ENCODE results near the gene MYRIP. TPM values are rescaled to one million over a fixed set of nuclear protein-coding genes. Genes with fewer than 3 reads are reported as not detected.
A peak's percentile ranks its signal among the peaks of the same experiment; 100 is the strongest.

MYRIP gene
- total and polyA plus RNA-seq, 2 of the 4 experiments (the other 2 are of a cell fraction): not detected

DNA sequence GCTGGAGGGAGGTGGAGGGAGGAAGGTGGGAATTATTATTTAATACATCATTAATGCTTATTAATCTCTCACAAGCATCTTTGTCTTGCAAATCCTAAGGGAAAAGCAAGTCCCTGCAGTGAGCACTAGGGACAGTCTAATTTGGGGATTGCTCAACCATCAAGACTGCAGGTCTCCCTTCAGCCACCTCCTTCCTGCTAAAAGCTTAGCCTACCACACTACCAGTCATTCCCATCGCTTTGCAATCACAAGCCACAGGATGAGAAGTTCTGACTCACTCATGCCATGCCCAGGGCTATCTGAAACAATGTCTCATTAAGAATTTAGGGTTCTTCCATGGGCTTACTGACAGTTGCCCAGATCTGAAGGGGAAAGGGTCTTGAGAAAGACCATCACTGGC lies 449.1 kb downstream of the MYRIP start:
- BruUV-seq (replicated peaks): no TSS peak
- H3K4me2 ChIP-seq (ENCODE audit: low read depth, low read length): no peak overlapping the region

More for the DNA sequence above, 449.1 kb downstream of the MYRIP start:
- Histone ChIP-seq H2BK20ac (ENCODE audit: low read depth, low read length) (no peak overlapping the region), H3K9me3 (ENCODE audit: control insufficient read depth, insufficient read depth, low read length) (no peaks in the 10 kb centered on the region), H2AK5ac (ENCODE audit: low read depth, low read length) (no peak overlapping the region), H3K14ac (replicated peaks; ENCODE audit: low read depth, low read length) (no peak overlapping the region), H3K79me1 (ENCODE audit: low read depth in 1 of 2, low read length in 2 of 2) (no peaks in the 10 kb centered on the region), H3K4me1 (ENCODE audit: control insufficient read depth, insufficient read depth, low read length) (no peaks in the 10 kb centered on the region), H3K56ac (ENCODE audit: extremely low read depth, insufficient read depth, low read length) (no peak overlapping the region), H3K9me1 (ENCODE audit: insufficient read depth, low read length) (no peaks in the 10 kb centered on the region), H2AK9ac (replicated peaks; ENCODE audit: low read depth, low read length, poor library complexity) (no peak overlapping the region), H3K4me3 (ENCODE audit: insufficient read depth, low read depth, low read length) (no peak overlapping the region), H3K27me3 (ENCODE audit: control insufficient read depth, insufficient read depth, low read length) (no peaks in the 10 kb centered on the region), H3K9ac (ENCODE audit: low read depth, low read length) (no peak overlapping the region), H3K23ac (ENCODE audit: low read depth, low read length) (no peak overlapping the region), H2BK120ac (ENCODE audit: low read depth, low read length) (no peak overlapping the region), H2AFZ (replicated peaks; ENCODE audit: low read length, poor library complexity) (no peak overlapping the region), H4K91ac (ENCODE audit: insufficient read depth, low read depth, low read length) (no peak overlapping the region), H2BK15ac (ENCODE audit: low read depth, low read length) (no peak overlapping the region), H2BK5ac (ENCODE audit: low read depth, low read length, poor library complexity, severe bottlenecking) (no peak overlapping the region), H3K18ac (ENCODE audit: low read depth, low read length) (no peak overlapping the region), H4K5ac (ENCODE audit: low read depth, low read length) (no peak overlapping the region), H3K4ac (ENCODE audit: low read depth, low read length) (no peak overlapping the region), H3K36me3 (ENCODE audit: control insufficient read depth, insufficient read depth, low read length) (no peaks in the 10 kb centered on the region), H4K8ac (ENCODE audit: low read depth in 2 of 2, low read length in 2 of 2) (no peak overlapping the region), H3K27ac (ENCODE audit: insufficient read depth, low read length) (no peak overlapping the region), H4K20me1 (ENCODE audit: insufficient read depth, low read length) (no peaks in the 10 kb centered on the region)
- WGBS, 2 experiments (ENCODE audit: extremely low coverage in 2 of 2, insufficient read length in 1 of 2): no CpG with 5 or more reads among the region's 1 CpG
- ATAC-seq (ENCODE audit: low read depth) (no peak), DNase-seq (peak; percentile 2)
- dilution Hi-C loops (cut with HindIII; ENCODE audit: low sequenced_read_pairs, unreplicated experiment) (no loop called here), intact Hi-C loops (cut with micrococcal nuclease) (no loop called here), in situ Hi-C loops (cut with MboI; ENCODE audit: low sequenced_read_pairs) (no loop called here)
- CTCF ChIA-PET: no interaction called here
- TF ChIP-seq, protein P1, sequence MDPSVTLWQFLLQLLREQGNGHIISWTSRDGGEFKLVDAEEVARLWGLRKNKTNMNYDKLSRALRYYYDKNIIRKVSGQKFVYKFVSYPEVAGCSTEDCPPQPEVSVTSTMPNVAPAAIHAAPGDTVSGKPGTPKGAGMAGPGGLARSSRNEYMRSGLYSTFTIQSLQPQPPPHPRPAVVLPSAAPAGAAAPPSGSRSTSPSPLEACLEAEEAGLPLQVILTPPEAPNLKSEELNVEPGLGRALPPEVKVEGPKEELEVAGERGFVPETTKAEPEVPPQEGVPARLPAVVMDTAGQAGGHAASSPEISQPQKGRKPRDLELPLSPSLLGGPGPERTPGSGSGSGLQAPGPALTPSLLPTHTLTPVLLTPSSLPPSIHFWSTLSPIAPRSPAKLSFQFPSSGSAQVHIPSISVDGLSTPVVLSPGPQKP (IDR thresholded peaks at IDR 0.05; ENCODE audit: borderline replicate concordance, low read depth, low read length): no peak
- 0 out of 2 replicates have a peak, but pooled peaks have one; percentile 1 for TF ChIP-seq CEBPB (IDR thresholded peaks at IDR 0.05; ENCODE audit: low read depth, low read length)
- POLR2A ChIA-PET (ENCODE audit: unreplicated experiment): no interaction called here
